Endodermal cell (in vitro differentiated cells): Measurements from ENCODE around the gene TRPM3. TPM values are rescaled to one million over a fixed set of nuclear protein-coding genes. Genes with fewer than 3 reads are reported as not detected.

Experiments
- DNase-seq: peaks from one replicate; pipeline ENCODE4 v3.0.0-alpha.2; 2017
- H3K27ac ChIP-seq: 2 replicates; pipeline ENCODE4 v1.5.1; 2013; ENCODE audit warnings: mild to moderate bottlenecking, low read depth, low read length, moderate library complexity
- H3K27me3 ChIP-seq: 2 replicates; pipeline ENCODE4 v1.6.1; 2013; ENCODE audit warnings: mild to moderate bottlenecking, low read length, moderate library complexity; ENCODE audit not compliant: insufficient read depth, control insufficient read depth, poor library complexity, severe bottlenecking
- H3K36me3 ChIP-seq: 2 replicates; pipeline ENCODE4 v1.7.0; 2013; ENCODE audit warnings: mild to moderate bottlenecking, low read length, moderate library complexity; ENCODE audit not compliant: control insufficient read depth, insufficient read depth
- H3K4me1 ChIP-seq: one replicate; pipeline ENCODE4 v1.7.0; 2013; ENCODE audit warnings: low read length; ENCODE audit not compliant: control insufficient read depth, insufficient read depth
- H3K4me3 ChIP-seq: 2 replicates; pipeline ENCODE4 v1.5.1; 2013; ENCODE audit warnings: mild to moderate bottlenecking, low read length, moderate library complexity
- H3K9ac ChIP-seq: 2 replicates; pipeline ENCODE4 v1.6.1; 2013; ENCODE audit warnings: mild to moderate bottlenecking, low read length, moderate library complexity; ENCODE audit not compliant: poor library complexity, severe bottlenecking; ENCODE audit errors: extremely low read depth
- H3K9me3 ChIP-seq: 2 replicates; pipeline ENCODE4 v1.6.1; 2013; ENCODE audit warnings: mild to moderate bottlenecking, low read length, moderate library complexity; ENCODE audit not compliant: control insufficient read depth
- H3K27ac Mint-ChIP-seq: 2 replicates; pipeline ENCODE4 v1.8.0; 2020; ENCODE audit warnings: mixed read lengths
- H3K27me3 Mint-ChIP-seq: 2 replicates; pipeline ENCODE4 v1.8.0; 2021; ENCODE audit warnings: mild to moderate bottlenecking, mixed read lengths; ENCODE audit not compliant: insufficient read depth
- H3K36me3 Mint-ChIP-seq: 2 replicates; pipeline ENCODE4 v1.8.0; 2020; ENCODE audit warnings: low read depth, mixed read lengths
- H3K4me1 Mint-ChIP-seq: 2 replicates; pipeline ENCODE4 v1.8.0; 2020; ENCODE audit warnings: mixed read lengths
- H3K4me3 Mint-ChIP-seq: 2 replicates; pipeline ENCODE4 v1.8.0; 2020; ENCODE audit warnings: mild to moderate bottlenecking, moderate library complexity, mixed read lengths
- H3K9me3 Mint-ChIP-seq: 2 replicates; pipeline ENCODE4 v1.8.0; 2020; ENCODE audit warnings: mild to moderate bottlenecking, mixed read lengths
- WGBS, 2 experiments: methylation state at CpG; one replicate each; pipeline versions ENCODE4 v1.1.5 to v1.1.7; 2013; ENCODE audit warnings: missing lambda C conversion rate in 2 of 2, mixed read lengths in 1 of 2; ENCODE audit not compliant: insufficient coverage in 1 of 2, insufficient read length in 1 of 2; 5-methylcytosine and 5-hydroxymethylcytosine counted together
- total RNA-seq, 2 donors: library from RNA; stranded (reverse); fragmentation: NEBNext Ultra II Directional in 1 of 2; extraction: Animal tissue kit (Norgen Biotek cat#: 25700) in 1 of 2; gene quantifications; 2 replicates in 1 of 2; 3 replicates in 1 of 2; pipeline ENCODE4 v1.2.1, GENCODE V29; 2021
- TF ChIP-seq, protein P1 (sequence below): fragments of 200-600 bp; sonication (generic); conservative IDR thresholded peaks from 2 replicates; pipeline ENCODE4 v1.5.0; 2021; ENCODE audit warnings: antibody characterized with exemption, mild to moderate bottlenecking

TRPM3 gene
- total RNA-seq, 2 donors from 2014 or later, result 1.8 to 2.5 TPM

- no peaks in the 10 kb centered on the region for H3K9me3 ChIP-seq
- no peak overlapping the region for H3K27ac ChIP-seq
- no peaks in the 10 kb centered on the region for H3K27me3 ChIP-seq
- no peak overlapping the region for H3K4me3 Mint-ChIP-seq
- H3K27ac Mint-ChIP-seq, result no peak overlapping the region
- H3K36me3 ChIP-seq, result no peaks in the 10 kb centered on the region
- WGBS, 2 experiments, result 89 to 90% methylated on average over 4 of the region's 4 CpGs
- peaks cover 24% of the 10 kb centered on the region for H3K4me1 Mint-ChIP-seq
- H3K27me3 Mint-ChIP-seq, result peaks cover 2% of the 10 kb centered on the region
- no peaks in the 10 kb centered on the region for H3K36me3 Mint-ChIP-seq
- H3K4me3 ChIP-seq, result no peak overlapping the region
- TF ChIP-seq, protein P1, sequence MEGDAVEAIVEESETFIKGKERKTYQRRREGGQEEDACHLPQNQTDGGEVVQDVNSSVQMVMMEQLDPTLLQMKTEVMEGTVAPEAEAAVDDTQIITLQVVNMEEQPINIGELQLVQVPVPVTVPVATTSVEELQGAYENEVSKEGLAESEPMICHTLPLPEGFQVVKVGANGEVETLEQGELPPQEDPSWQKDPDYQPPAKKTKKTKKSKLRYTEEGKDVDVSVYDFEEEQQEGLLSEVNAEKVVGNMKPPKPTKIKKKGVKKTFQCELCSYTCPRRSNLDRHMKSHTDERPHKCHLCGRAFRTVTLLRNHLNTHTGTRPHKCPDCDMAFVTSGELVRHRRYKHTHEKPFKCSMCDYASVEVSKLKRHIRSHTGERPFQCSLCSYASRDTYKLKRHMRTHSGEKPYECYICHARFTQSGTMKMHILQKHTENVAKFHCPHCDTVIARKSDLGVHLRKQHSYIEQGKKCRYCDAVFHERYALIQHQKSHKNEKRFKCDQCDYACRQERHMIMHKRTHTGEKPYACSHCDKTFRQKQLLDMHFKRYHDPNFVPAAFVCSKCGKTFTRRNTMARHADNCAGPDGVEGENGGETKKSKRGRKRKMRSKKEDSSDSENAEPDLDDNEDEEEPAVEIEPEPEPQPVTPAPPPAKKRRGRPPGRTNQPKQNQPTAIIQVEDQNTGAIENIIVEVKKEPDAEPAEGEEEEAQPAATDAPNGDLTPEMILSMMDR, result no peak
- no peak overlapping the region for H3K9ac ChIP-seq
- DNase-seq, result no peak
- peaks cover 4% of the 10 kb centered on the region for H3K4me1 ChIP-seq
- H3K9me3 Mint-ChIP-seq, result no peaks in the 10 kb centered on the region
These were observed 558.4 kb downstream of the TRPM3 start for GRCh38 chr9:70563010-70563409.

DNA sequence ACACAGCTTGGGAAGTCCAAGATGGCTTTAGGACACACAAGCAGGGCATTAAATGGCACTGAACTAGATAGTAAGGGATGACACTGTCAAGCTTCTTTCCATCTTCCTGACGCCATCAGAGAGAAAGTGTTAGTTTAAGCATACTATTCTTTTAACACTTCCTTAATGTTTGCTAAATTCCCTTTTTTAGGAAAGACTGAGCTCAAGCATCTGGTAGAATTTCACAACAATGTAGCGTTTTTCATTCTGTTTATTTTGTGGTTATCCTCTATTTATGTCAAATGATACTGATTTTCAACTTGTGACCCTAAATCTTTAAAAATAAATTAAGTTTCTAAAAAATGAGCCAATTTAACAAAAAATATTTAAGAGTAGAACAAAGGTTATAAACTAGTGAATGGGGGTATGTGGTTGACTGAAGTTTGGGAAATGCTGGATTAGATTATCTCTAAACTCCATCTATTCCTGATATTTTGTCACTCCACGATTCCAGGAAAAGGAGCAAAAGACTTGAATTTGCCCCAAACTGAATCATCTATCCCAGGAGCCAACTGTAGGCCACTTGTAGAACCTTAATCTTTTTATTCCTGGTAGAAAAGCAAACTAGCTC lies 559.5 kb downstream of the TRPM3 start:
- Mint-ChIP-seq H3K27ac (no peak overlapping the region), H3K27me3 (peaks cover 2% of the 10 kb centered on the region), H3K36me3 (no peaks in the 10 kb centered on the region), H3K9me3 (no peaks in the 10 kb centered on the region), H3K4me3 (no peak overlapping the region), H3K4me1 (peaks cover 21% of the 10 kb centered on the region)
- DNase-seq, result no peak
- H3K27me3 ChIP-seq, result no peaks in the 10 kb centered on the region
- H3K9ac ChIP-seq, result no peak overlapping the region
- H3K36me3 ChIP-seq, result no peaks in the 10 kb centered on the region
- H3K4me1 ChIP-seq, result peaks cover 4% of the 10 kb centered on the region
- no peaks in the 10 kb centered on the region for H3K9me3 ChIP-seq
- H3K4me3 ChIP-seq, result no peak overlapping the region
- WGBS, 2 experiments, result 90% methylated on average over 3 of the region's 3 CpGs; no CpG with 5 or more reads in 1 of the 2 experiments
- no peak overlapping the region for H3K27ac ChIP-seq
- TF ChIP-seq, protein P1, result no peak

- Mint-ChIP-seq H3K4me1 (peaks cover 16% of the 10 kb centered on the region), H3K27ac (no peak overlapping the region), H3K27me3 (peaks cover under 1% of the 10 kb centered on the region), H3K4me3 (no peak overlapping the region), H3K9me3 (no peaks in the 10 kb centered on the region), H3K36me3 (no peaks in the 10 kb centered on the region)
- TF ChIP-seq, protein P1, result no peak
- WGBS, 2 experiments, result 88 to 98% methylated on average over 4 of the region's 4 CpGs
- H3K9ac ChIP-seq, result no peak overlapping the region
- no peaks in the 10 kb centered on the region for H3K27me3 ChIP-seq
- H3K9me3 ChIP-seq, result no peaks in the 10 kb centered on the region
- H3K4me1 ChIP-seq, result no peaks in the 10 kb centered on the region
- no peak overlapping the region for H3K4me3 ChIP-seq
- no peak for DNase-seq
- H3K27ac ChIP-seq, result no peak overlapping the region
- no peaks in the 10 kb centered on the region for H3K36me3 ChIP-seq
These were observed 560.3 kb downstream of the TRPM3 start for GRCh38 chr9:70561111-70561510.
